ENCODE results near the gene DUSP15.
"Not testable (repeated sequence)": the region's sequence is repeated elsewhere in the genome, so short reads cannot be mapped to it uniquely, and the experiment has no call there.

DUSP15 gene

DNA sequence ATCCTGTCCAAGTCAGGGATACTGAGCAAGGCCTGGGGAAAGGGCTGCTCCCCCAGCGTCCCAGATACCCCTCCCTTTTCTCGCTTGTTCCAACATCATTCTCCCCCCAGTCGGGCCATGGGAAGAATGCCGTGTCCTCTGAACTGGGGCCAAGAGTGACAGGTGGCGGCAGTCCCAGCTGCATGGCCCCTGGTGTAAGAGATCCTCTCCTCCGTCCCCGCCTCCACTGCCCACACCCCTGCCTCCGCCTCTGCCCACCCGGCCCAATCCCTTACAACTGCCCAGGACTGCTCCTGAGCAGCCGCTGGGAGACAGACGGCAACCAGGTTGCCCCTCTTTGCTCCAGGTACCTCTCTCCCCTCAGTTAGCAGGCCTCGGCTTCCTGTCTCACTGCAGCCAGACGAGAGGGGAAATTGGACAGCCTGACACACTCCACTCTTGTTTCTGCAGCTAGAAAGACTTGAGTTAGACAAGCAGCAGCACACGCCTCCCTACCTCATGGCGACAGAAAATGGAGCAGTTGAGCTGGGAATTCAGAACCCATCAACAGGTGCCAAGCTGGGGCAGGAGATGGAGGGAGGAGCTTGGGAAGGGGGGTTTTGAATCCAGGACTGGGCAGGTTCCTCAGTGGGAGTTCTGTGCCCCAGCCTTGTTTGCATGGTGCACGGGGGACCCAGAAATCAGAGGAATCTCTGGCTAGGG, 51.1 kb downstream of the DUSP15 start, which contains the start of gene MYLK2:
TSS of gene MYLK2 (plus strand) at position 274 of the 702 bp plus-strand sequence. CDS start at position 499, 225 bp downstream.
- DNase-seq, result no peak

DNA sequence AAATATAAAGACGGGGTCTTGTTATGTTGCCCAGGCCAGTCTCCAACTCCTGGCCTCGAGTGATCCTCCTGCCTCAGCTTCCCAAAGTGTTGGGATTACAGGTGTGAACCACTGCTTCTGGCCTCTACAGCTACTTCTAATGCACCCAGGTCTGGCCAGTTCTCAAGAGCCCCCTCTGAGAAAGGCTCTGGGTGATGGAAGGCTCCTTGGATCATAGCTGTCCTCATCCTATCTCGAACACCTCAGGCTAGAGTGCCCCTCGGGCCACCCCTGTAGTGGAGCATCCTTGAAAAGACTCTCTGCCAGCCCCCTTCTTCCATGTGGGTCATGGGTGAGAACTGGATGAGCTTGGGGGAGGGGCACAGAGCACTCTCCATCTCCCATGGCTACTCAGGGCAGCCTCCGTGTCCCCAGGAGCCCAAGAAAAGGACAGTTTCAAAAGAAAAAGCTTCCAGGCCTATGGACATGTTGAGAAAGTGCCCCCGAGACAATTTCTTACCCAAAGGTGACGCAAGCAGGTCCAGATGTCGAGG, 51.9 kb downstream of the DUSP15 start:
- DNase-seq, result no peak

DNA sequence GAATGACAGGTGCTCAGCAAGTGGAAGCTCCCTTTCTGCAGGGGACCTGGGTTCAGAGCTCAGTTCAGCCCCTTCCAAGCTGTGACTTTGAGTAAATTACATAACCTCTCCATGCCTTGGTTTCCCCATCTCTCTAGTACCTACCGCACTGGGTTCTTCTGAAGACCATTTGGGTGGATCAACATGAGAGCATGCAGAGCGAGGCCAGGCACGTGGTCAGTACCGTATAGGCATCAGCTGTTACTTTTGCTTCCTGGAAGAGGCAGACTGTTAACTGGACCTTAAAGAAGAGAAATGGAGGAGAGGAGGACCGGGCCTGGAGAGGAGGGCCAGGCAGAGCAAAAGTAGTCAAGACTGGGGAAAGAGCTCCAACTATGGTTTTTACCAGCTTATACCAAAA, 52.9 kb downstream of the DUSP15 start:
- no peak for DNase-seq

DNA sequence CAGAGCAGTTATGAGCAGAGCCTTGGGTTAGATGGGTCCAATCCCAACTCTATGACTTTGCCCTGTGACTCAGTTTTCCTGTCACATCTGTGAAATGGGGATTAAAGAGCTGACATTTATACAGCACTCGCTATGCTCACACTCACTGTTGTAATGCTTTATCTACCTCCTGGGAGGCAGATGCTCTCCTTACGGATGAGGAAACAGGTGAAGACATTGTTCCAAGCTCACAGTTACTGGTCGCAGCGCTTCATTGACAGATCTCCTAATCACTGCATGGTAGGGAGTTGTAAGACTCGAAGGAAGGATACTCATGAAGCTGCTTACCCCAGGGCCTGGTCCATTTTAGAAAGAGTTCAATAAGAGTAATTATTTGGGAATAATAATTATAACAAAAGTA, 54.1 kb downstream of the DUSP15 start:
- no peak for DNase-seq

DNA sequence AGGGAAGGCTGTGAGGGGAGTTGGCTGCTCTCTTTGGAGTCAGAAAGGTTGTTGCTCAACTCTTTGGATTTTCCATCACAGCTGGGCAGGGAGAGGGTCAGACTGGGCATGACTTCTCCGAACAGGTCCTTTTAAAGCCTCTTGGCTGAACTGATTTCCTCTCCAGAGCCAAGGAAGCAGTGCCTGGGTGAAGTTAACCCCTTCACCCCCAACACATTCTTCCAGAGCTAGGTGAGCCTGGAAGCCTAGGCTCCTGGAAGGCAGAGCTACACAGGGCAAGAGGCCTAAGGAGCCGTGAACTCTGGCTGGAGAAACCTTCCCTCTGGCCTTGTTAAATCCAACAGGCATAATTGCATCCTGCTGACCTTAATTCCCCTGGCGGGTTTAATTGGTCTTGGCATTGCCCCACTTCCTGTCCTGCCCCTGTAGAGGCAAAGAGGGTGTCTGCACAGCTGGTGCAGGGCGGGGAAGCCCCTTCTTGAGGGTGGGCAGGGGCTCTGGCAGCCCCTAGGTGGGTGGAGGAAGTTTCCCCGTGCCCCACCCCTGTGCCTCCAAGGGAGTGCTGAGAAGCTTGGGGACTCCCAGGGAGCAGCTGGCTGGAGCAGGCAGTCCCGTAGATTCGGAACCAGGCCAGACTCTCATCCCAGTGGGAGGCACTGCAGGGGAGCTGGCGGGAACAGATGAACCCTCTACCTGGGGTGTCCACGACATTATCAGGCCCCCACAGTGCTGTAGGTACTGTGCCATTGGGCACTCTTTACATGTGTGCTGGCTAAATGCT, 54.7 kb downstream of the DUSP15 start:
- no peak for DNase-seq

DNA sequence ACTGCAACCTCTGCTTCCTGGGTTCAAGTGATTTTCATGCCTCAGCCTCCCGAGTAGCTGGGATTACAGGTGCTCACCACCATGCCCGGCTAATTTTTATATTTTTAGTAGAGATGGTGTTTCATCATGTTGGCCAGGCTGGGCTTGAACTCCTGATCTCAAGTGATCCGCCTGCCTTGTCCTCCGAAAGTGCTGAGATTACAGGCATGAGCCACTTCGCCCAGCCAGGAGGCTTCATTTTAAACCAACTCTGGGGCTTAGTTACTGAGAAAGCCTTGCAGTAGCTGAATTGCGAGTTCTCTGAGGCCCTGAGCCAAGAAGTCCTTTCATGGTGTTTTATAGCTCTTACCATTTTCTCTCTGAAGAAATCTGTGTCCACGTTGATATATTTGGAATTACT, 56.2 kb downstream of the DUSP15 start:
- DNase-seq, result not testable (repeated sequence)

DNA sequence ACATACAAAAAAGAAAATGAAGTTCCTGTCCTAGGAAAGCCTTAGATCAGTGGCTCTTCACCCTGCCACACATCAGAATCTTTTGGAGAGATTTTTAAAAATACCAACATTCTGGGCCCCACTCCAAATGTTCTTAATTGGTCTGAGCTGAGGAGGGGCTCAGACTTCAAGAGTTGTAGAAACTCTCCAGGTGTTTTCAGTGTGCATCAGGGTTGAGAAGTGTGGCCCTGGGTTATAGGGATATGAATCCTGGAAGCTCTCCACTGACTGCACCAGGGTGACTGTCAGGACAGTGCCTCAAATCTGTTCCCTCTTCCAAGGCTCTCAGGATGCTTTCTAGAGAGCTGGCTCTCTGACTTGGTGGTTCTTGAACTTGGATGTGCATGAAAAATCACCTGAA, 56.7 kb downstream of the DUSP15 start:
- DNase-seq, result no peak

DNA sequence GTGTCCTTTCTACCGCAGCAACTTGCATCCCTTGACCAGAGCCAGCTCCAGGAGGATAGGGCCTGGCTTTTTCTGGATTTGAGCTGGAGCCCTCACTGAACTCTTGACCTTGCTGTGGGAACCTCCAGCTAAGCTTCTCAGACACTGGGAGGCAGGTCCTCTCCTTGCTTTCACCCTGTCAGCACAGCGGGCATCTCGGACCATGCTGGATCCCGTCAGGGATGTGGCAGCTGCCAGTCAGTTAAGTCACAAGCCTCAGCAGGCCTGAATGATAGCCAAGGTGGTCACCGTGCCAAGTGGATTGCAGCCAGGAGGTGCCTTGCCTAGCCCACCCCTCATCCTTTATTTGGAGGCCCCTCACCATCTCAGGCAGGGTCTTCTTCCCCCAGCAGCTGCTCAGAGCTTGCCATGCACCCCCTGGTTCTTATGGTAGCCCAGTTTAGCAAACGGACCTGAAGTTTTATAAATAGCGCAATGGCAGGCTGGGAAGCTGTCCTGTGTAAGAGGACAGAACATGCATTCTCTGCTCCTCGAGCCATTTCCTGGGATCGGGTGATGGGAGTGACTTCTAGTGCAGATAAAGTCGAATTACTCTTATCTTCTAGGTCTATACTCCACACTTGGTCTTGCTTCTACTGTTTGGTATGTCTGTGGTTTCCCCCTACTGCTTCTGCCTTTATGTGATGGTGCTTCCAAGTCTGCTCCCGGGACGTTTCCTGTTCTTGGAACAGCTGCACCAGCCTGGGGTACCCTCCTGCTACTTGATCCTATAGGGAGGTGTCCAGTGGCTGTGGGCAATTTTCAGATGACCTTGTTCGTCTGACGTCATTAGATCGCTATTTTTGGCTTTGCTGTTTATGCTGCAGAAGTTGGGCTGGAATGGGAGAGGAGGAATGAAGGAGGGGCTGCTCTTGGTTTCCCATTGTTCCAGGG, 58.3 kb downstream of the DUSP15 start:
- DNase-seq, result no peak

DNA sequence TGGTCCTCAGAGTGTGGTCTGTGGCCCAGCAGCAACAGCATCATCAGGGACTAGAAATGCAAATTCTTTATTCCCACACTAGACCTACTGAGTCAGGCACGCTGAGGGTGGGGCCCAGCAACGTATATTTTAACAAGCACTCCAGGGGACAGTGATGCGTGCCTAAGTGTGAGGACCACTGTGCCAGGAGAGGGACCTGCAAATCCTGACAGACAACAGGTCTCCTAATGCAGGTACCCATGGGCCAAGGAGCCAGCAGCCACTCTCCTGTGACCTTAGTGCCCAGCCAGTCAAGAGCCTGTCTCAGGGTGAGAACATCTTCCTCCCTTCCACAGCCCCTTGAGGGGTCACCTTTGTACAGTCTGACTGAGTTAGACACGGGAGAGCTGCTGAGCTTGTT, 59.1 kb downstream of the DUSP15 start:
- no peak for DNase-seq
